H1 (cell line): ENCODE results near the gene BAZ2B. TPM values are rescaled to one million over a fixed set of nuclear protein-coding genes. Genes with fewer than 3 reads are reported as not detected.

Experiments used
- BCL11A ChIP-seq, 2 experiments: IDR thresholded peaks; one replicate each; pipeline ENCODE4 v1.6.1; 2011; ENCODE audit warnings: low read depth in 2 of 2, low read length in 2 of 2, mild to moderate bottlenecking in 2 of 2
- RAD21 ChIP-seq, 2 experiments: IDR thresholded peaks in 1 of 2; conservative IDR thresholded peaks in 1 of 2; 2 replicates each; pipeline ENCODE4 v1.6.1; 2011; ENCODE audit warnings: low read depth in 2 of 2, low read length in 2 of 2, improper control_type of control experiment in 1 of 2, inconsistent platforms in 1 of 2, mild to moderate bottlenecking in 1 of 2, moderate library complexity in 1 of 2
- TAF1 ChIP-seq: IDR thresholded peaks from 2 replicates; pipeline ENCODE4 v1.6.1; 2011; ENCODE audit warnings: mild to moderate bottlenecking, low read depth, low read length
- polyA plus RNA-seq, 7 experiments: library from polyadenylated mRNA; depleted of rRNA in 3 of 7; stranded (reverse) in 5 of 7; unstranded in 2 of 7; fragments of >200 nt in 5 of 7; fragments of 200-250 nt in 2 of 7; gene quantifications; 1 replicate in 5 of 7; 2 replicates in 1 of 7; 4 replicates in 1 of 7; pipeline versions ENCODE4 v1.2.1 to v1.2.3, GENCODE V29; 2011 to 2013; ENCODE audit warnings: missing spikeins in 2 of 7, mixed read lengths in 2 of 7
- total RNA-seq: library from RNA; stranded (reverse); fragmentation: NEBNext Ultra II Directional; extraction: Animal tissue kit (Norgen Biotek cat#: 25700); gene quantifications from 2 replicates; pipeline ENCODE4 v1.2.1, GENCODE V29; 2021

The BAZ2B gene
- total and polyA plus RNA-seq, 2 of the 8 experiments (the other 6 are each of a cell fraction or from before 2014, with no cell fraction given): 15.2 to 46.3 TPM

- no peak for TF ChIP-seq RAD21 (IDR thresholded peaks at IDR 0.05 in 1 of 2, conservative IDR thresholded peaks at IDR 0.05 in 1 of 2; ENCODE audit: low read depth in 2 of 2, low read length in 2 of 2)
- TF ChIP-seq BCL11A (IDR thresholded peaks at IDR 0.05; ENCODE audit: low read depth in 2 of 2, low read length in 2 of 2): no peak
- TF ChIP-seq TAF1: no peak
Observed at GRCh38 chr2:159585622-159586021, 30.7 kb downstream of the BAZ2B start (continued).
